MCF 10A (cell line): ENCODE data around the gene THEM4. TPM values are rescaled to one million over a fixed set of nuclear protein-coding genes. Genes with fewer than 3 reads are reported as not detected.

Experiments
- BruUV-seq: library from RNA; stranded (reverse); fragments of 400-500 nt; replicated peaks from 2 replicates; lab custom pipeline; 2021; lab: Mats Ljungman, UMichigan
- CTCF ChIA-PET: fragments of 300-600 bp; sonication (Branson Sonifier 250); formaldehyde crosslinking; extraction: SDS; loops from one replicate; lab custom pipeline; 2021; ENCODE audit warnings: antibody characterized with exemption, inconsistent platforms; lab: Yijun Ruan, JAX
- POLR2A ChIA-PET: fragments of 300-600, 350-650 bp; sonication (Branson Sonifier 250); formaldehyde crosslinking; extraction: SDS; loops from one replicate; lab custom pipeline; 2020; ENCODE audit warnings: antibody characterized with exemption, inconsistent platforms; lab: Yijun Ruan, JAX
- DNase-seq: peaks from one replicate; pipeline ENCODE4 v3.0.0-alpha.2; 2018; ENCODE audit not compliant: unreplicated experiment
- H3K27ac Mint-ChIP-seq: one replicate; pipeline ENCODE4 v1.8.0; 2022; ENCODE audit warnings: mild to moderate bottlenecking, low read depth, mixed read lengths; ENCODE audit not compliant: unreplicated experiment
- H3K27me3 Mint-ChIP-seq: one replicate; pipeline ENCODE4 v1.8.0; 2022; ENCODE audit warnings: mixed read lengths; ENCODE audit not compliant: insufficient read depth, unreplicated experiment
- H3K36me3 Mint-ChIP-seq: one replicate; pipeline ENCODE4 v1.8.0; 2022; ENCODE audit warnings: mild to moderate bottlenecking, moderate library complexity, mixed read lengths; ENCODE audit not compliant: insufficient read depth, unreplicated experiment
- H3K4me1 Mint-ChIP-seq: one replicate; pipeline ENCODE4 v1.8.0; 2022; ENCODE audit warnings: mixed read lengths; ENCODE audit not compliant: insufficient read depth, unreplicated experiment
- H3K4me3 Mint-ChIP-seq: one replicate; pipeline ENCODE4 v1.8.0; 2022; ENCODE audit warnings: mild to moderate bottlenecking, moderate library complexity, mixed read lengths; ENCODE audit not compliant: unreplicated experiment
- H3K9me3 Mint-ChIP-seq: one replicate; pipeline ENCODE4 v1.8.0; 2022; ENCODE audit warnings: mixed read lengths; ENCODE audit not compliant: unreplicated experiment
- CTCF ChIP-seq: fragments of 200-600 bp; IDR thresholded peaks from one replicate; pipeline ENCODE4 v1.8.0; 2022; ENCODE audit warnings: antibody characterized with exemption, mild to moderate bottlenecking; ENCODE audit not compliant: unreplicated experiment
- intact Hi-C: fragments of 100-400 bp; cut with micrococcal nuclease; formaldehyde crosslinking; loops from 2 replicates; pipeline ENCODE4 v1.14.1; 2022
- total RNA-seq: library from RNA; stranded (reverse); gene quantifications from 2 replicates; pipeline ENCODE4 v1.2.3, GENCODE V29; 2022

Gene THEM4
- total RNA-seq, 1 experiment from 2014 or later = 29.1 TPM

- no TSS peak for BruUV-seq
- ChIA-PET POLR2A (interaction anchor here (0.6 to 1.6 kb wide), 16 partner anchors 9 to 305 kb away, joined by 3 to 10 read pairs (median 4); no protein-coding TSS in a partner anchor), CTCF (interaction anchor here (0.5 to 4.7 kb wide), 15 partner anchors 10 to 311 kb away, joined by 3 to 26 read pairs (median 3); no protein-coding TSS in a partner anchor)
- H3K27me3 Mint-ChIP-seq = peaks cover 4% of the 10 kb centered on the region
- no peak overlapping the region for H3K4me3 Mint-ChIP-seq
- peaks cover 17% of the 10 kb centered on the region for H3K4me1 Mint-ChIP-seq
- peak overlapping the region; percentile 39 for H3K27ac Mint-ChIP-seq
- no peaks in the 10 kb centered on the region for H3K9me3 Mint-ChIP-seq
- intact Hi-C loops = no loop called here
- H3K36me3 Mint-ChIP-seq = no peaks in the 10 kb centered on the region
- TF ChIP-seq CTCF = peak; percentile 19
- DNase-seq = peak; percentile 68
Measured at GRCh38 chr1:151846062-151846568, 63.2 kb downstream of the THEM4 start.

GRCh38 chr1:151843398-151843797, 65.9 kb downstream of the THEM4 start:
- ChIA-PET CTCF (interaction anchor here (1.0 to 1.8 kb wide), 3 partner anchors 10 to 47 kb away, joined by 3 to 6 read pairs (median 3); partner anchors contain the start of gene THEM5), POLR2A (no interaction called here)
- Mint-ChIP-seq H3K27ac (no peak overlapping the region), H3K9me3 (no peaks in the 10 kb centered on the region), H3K4me3 (no peak overlapping the region), H3K27me3 (no peaks in the 10 kb centered on the region), H3K36me3 (no peaks in the 10 kb centered on the region), H3K4me1 (peaks cover 31% of the 10 kb centered on the region)
- BruUV-seq = no TSS peak
- intact Hi-C loops = no loop called here
- TF ChIP-seq CTCF = no peak
- DNase-seq = no peak

- BruUV-seq = no TSS peak
- ChIA-PET CTCF (interaction anchor here (0.6 to 2.9 kb wide), 11 partner anchors 9 to 247 kb away, joined by 3 to 10 read pairs (median 4); partner anchors contain the start of genes RORC and THEM5), POLR2A (interaction anchor here (0.8 to 2.4 kb wide), 4 partner anchors 11 to 69 kb away, joined by 3 to 12 read pairs (median 4); no protein-coding TSS in a partner anchor)
- H3K27me3 Mint-ChIP-seq = no peaks in the 10 kb centered on the region
- DNase-seq = peak; percentile 54
- no peaks in the 10 kb centered on the region for H3K9me3 Mint-ChIP-seq
- peaks cover 39% of the 10 kb centered on the region for H3K4me1 Mint-ChIP-seq
- H3K4me3 Mint-ChIP-seq = no peak overlapping the region
- H3K27ac Mint-ChIP-seq = no peak overlapping the region
- intact Hi-C loops = no loop called here
- TF ChIP-seq CTCF = no peak
- no peaks in the 10 kb centered on the region for H3K36me3 Mint-ChIP-seq
Measured at GRCh38 chr1:151841141-151841540, 68.2 kb downstream of the THEM4 start.

- CTCF ChIA-PET = interaction anchor here (0.5 to 2.9 kb wide), 16 partner anchors 8 to 307 kb away, joined by 3 to 10 read pairs (median 4); partner anchors contain the start of genes RORC, THEM4 and THEM5
- H3K27ac Mint-ChIP-seq = peak overlapping the region; percentile 91
- H3K4me1 Mint-ChIP-seq = peaks cover 41% of the 10 kb centered on the region
- no peaks in the 10 kb centered on the region for H3K9me3 Mint-ChIP-seq
- no TSS peak for BruUV-seq
- intact Hi-C loops = no loop called here
- no peaks in the 10 kb centered on the region for H3K27me3 Mint-ChIP-seq
- no peak for DNase-seq
- no peaks in the 10 kb centered on the region for H3K36me3 Mint-ChIP-seq
- peak overlapping the region; percentile 85 for H3K4me3 Mint-ChIP-seq
- TF ChIP-seq CTCF = no peak
- POLR2A ChIA-PET = interaction anchor here (0.7 to 2.4 kb wide), 5 partner anchors 12 to 641 kb away, joined by 3 to 12 read pairs (median 3); partner anchors contain the start of gene THEM5
Measured at GRCh38 chr1:151840421-151840820, 68.9 kb downstream of the THEM4 start.
